ENCODE measurements around the gene RBM3. TPM values are rescaled to one million over a fixed set of nuclear protein-coding genes. Genes with fewer than 3 reads are reported as not detected.
A peak's percentile ranks its signal among the peaks of the same experiment; 100 is the strongest.

The RBM3 gene
- total and polyA plus RNA-seq, 10 of the 15 experiments (the other 5 are each of a cell fraction or from before 2014, with no cell fraction given): 170 to 467 (median 259) TPM

DNA sequence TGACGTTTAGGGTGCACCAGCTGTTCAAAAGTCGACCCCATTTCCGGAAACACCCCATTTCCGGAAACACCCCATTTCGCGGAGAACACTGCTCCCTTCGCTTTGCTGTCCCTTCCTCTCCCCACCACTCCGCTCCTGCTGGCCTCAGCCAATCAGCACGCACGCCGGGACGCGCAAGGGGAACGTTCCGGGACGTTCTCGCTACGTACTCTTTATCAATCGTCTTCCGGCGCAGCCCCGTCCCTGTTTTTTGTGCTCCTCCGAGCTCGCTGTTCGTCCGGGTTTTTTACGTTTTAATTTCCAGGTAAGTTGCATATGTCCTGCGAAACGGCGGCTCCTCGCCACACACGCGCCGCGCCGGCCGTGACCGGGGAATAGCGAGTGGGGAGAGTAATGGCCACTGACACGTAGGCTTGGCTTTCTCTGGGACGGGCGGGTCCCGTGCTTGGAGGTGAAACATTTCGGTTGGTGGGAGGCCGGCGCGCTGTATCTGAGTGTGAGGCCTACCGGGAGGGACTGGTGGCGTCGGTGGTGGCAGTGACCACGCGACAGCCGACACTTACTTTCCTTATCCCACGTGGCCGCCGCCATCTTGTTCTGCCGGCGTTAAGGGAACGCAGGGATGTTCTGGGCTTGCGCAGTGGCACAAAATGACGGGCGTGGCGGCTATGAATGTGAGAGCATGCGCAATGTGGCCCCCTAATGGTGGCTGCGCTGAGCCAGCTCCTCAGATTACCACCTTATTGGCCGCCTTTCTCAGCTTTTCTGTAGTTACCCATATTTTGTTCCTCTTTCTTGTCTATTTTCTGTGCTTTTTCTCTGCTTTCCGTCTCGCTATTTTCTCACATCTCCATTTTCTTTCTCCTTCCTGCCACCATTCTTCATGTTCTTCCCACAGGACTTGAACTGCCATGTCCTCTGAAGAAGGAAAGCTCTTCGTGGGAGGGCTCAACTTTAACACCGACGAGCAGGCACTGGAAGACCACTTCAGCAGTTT lies at the start of gene RBM3 (continued):
- TF ChIP-seq, protein P1, sequence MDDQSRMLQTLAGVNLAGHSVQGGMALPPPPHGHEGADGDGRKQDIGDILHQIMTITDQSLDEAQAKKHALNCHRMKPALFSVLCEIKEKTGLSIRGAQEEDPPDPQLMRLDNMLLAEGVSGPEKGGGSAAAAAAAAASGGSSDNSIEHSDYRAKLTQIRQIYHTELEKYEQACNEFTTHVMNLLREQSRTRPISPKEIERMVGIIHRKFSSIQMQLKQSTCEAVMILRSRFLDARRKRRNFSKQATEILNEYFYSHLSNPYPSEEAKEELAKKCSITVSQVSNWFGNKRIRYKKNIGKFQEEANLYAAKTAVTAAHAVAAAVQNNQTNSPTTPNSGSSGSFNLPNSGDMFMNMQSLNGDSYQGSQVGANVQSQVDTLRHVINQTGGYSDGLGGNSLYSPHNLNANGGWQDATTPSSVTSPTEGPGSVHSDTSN (IDR thresholded peaks at IDR 0.05; ENCODE audit: insufficient replicate concordance, low read depth, low read length): peak; percentile 54
- TF ChIP-seq MTA3 (IDR thresholded peaks at IDR 0.05; ENCODE audit: borderline replicate concordance, low read length) (0 out of 2 replicates have a peak, but pooled peaks have one; percentile 52), HCFC1 (IDR thresholded peaks at IDR 0.05; ENCODE audit: low read length) (peak; percentile 65), NR2F1 (conservative IDR thresholded peaks at IDR 0.05) (peak; percentile 80; the same call in 1 of the 2 replicates), HDGF (IDR thresholded peaks at IDR 0.05) (no peak), LARP7 (IDR thresholded peaks at IDR 0.05) (peak; percentile 47), ASH2L (IDR thresholded peaks at IDR 0.05; ENCODE audit: borderline replicate concordance, low read depth) (no peak), TBL1XR1 (IDR thresholded peaks at IDR 0.05; ENCODE audit: low read depth, low read length) (no peak), EED (IDR thresholded peaks at IDR 0.05; ENCODE audit: low read depth) (no peak), ZNF24 (IDR thresholded peaks at IDR 0.05) (no peak), JUNB (IDR thresholded peaks at IDR 0.05) (no peak), GATAD2B (conservative IDR thresholded peaks at IDR 0.05; ENCODE audit: low read depth) (peak; percentile 74; the same call in 1 of the 2 replicates), CHD1 (IDR thresholded peaks at IDR 0.05; ENCODE audit: low read depth, low read length) (peak; percentile 39; the same call in 1 of the 2 replicates), MXI1 (IDR thresholded peaks at IDR 0.05; ENCODE audit: low read depth, low read length) (peak; percentile 93), BRCA1 (IDR thresholded peaks at IDR 0.05; ENCODE audit: low read depth, low read length) (no peak)
- TF ChIP-seq, protein P2, sequence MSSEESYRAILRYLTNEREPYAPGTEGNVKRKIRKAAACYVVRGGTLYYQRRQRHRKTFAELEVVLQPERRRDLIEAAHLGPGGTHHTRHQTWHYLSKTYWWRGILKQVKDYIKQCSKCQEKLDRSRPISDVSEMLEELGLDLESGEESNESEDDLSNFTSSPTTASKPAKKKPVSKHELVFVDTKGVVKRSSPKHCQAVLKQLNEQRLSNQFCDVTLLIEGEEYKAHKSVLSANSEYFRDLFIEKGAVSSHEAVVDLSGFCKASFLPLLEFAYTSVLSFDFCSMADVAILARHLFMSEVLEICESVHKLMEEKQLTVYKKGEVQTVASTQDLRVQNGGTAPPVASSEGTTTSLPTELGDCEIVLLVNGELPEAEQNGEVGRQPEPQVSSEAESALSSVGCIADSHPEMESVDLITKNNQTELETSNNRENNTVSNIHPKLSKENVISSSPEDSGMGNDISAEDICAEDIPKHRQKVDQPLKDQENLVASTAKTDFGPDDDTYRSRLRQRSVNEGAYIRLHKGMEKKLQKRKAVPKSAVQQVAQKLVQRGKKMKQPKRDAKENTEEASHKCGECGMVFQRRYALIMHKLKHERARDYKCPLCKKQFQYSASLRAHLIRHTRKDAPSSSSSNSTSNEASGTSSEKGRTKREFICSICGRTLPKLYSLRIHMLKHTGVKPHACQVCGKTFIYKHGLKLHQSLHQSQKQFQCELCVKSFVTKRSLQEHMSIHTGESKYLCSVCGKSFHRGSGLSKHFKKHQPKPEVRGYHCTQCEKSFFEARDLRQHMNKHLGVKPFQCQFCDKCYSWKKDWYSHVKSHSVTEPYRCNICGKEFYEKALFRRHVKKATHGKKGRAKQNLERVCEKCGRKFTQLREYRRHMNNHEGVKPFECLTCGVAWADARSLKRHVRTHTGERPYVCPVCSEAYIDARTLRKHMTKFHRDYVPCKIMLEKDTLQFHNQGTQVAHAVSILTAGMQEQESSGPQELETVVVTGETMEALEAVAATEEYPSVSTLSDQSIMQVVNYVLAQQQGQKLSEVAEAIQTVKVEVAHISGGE (CRISPR knock-in tag; IDR thresholded peaks at IDR 0.05): peak; percentile 55; the same call in 1 of the 2 replicates
- TF ChIP-seq, protein P3, sequence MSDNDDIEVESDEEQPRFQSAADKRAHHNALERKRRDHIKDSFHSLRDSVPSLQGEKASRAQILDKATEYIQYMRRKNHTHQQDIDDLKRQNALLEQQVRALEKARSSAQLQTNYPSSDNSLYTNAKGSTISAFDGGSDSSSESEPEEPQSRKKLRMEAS (IDR thresholded peaks at IDR 0.05; ENCODE audit: low read depth, low read length): peak; percentile 91; the same call in 1 of the 2 replicates
- TF ChIP-seq, protein P4, sequence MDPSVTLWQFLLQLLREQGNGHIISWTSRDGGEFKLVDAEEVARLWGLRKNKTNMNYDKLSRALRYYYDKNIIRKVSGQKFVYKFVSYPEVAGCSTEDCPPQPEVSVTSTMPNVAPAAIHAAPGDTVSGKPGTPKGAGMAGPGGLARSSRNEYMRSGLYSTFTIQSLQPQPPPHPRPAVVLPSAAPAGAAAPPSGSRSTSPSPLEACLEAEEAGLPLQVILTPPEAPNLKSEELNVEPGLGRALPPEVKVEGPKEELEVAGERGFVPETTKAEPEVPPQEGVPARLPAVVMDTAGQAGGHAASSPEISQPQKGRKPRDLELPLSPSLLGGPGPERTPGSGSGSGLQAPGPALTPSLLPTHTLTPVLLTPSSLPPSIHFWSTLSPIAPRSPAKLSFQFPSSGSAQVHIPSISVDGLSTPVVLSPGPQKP (IDR thresholded peaks at IDR 0.05; ENCODE audit: low read depth, low read length): peak; percentile 88
- TF ChIP-seq, protein P5, sequence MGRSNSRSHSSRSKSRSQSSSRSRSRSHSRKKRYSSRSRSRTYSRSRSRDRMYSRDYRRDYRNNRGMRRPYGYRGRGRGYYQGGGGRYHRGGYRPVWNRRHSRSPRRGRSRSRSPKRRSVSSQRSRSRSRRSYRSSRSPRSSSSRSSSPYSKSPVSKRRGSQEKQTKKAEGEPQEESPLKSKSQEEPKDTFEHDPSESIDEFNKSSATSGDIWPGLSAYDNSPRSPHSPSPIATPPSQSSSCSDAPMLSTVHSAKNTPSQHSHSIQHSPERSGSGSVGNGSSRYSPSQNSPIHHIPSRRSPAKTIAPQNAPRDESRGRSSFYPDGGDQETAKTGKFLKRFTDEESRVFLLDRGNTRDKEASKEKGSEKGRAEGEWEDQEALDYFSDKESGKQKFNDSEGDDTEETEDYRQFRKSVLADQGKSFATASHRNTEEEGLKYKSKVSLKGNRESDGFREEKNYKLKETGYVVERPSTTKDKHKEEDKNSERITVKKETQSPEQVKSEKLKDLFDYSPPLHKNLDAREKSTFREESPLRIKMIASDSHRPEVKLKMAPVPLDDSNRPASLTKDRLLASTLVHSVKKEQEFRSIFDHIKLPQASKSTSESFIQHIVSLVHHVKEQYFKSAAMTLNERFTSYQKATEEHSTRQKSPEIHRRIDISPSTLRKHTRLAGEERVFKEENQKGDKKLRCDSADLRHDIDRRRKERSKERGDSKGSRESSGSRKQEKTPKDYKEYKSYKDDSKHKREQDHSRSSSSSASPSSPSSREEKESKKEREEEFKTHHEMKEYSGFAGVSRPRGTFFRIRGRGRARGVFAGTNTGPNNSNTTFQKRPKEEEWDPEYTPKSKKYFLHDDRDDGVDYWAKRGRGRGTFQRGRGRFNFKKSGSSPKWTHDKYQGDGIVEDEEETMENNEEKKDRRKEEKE (IDR thresholded peaks at IDR 0.05): no peak
